HEK293T (cell line): ENCODE data around the gene C22orf39.

ENCODE experiments used
- ARNT ChIP-seq: fragments of 450-650 bp; IDR thresholded peaks from 2 replicates; pipeline ENCODE4 v1.6.1; 2017; ENCODE audit warnings: mild to moderate bottlenecking
- CTBP1 ChIP-seq: fragments of 450-650 bp; IDR thresholded peaks from 2 replicates; pipeline ENCODE4 v1.6.1; 2016; ENCODE audit warnings: borderline replicate concordance
- FOXA1 ChIP-seq: fragments of 450-650 bp; IDR thresholded peaks from 2 replicates; pipeline ENCODE4 v1.6.1; 2016; ENCODE audit warnings: mild to moderate bottlenecking
- FOXK2 ChIP-seq: fragments of 450-650 bp; IDR thresholded peaks from 2 replicates; pipeline ENCODE4 v1.6.1; 2016; ENCODE audit warnings: mild to moderate bottlenecking
- FOXM1 ChIP-seq: fragments of 450-650 bp; IDR thresholded peaks from 2 replicates; pipeline ENCODE4 v1.6.1; 2017; ENCODE audit warnings: mild to moderate bottlenecking, borderline replicate concordance
- SP1 ChIP-seq: fragments of 450-650 bp; IDR thresholded peaks from 2 replicates; pipeline ENCODE4 v1.6.1; 2017
- TARDBP ChIP-seq: fragments of 450-650 bp; IDR thresholded peaks from 2 replicates; pipeline ENCODE4 v1.6.1; 2016
- ZNF384 ChIP-seq: fragments of 450-650 bp; IDR thresholded peaks from 2 replicates; pipeline ENCODE4 v1.6.1; 2016

DNA sequence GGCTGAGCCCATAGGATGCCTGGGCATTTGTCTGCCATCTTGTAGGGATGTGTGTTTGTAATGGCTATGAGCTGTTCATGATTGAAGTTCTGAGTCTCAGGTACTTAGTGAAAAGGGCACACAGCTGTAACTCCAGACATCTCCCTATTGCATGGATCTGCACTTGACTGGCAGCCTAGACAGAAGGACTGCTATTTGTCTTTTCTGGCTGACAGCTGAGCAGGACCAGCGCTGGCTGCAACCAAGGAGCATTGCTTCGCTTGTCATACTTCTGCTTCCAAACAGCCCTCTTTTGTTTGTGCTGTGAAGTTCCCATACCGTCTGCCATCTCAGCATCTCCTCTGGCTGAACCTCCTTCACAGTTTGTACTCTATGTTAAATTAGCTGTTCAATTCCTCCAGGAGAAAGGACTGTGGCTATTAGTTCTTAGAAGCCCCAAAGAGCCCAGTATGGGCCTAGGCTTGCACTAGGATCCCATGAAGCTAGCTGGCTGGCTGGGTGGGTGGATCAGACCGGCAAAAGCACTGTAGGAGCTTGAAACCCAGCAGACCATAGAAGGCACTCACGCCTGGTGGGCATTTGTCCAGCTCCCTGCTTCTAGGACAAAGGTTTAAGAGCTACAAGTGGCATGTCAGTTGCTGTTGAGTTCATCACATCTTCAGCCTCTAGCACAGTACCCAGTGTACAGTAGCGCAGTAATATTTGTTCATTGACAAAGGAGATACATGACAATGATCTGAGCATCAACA lies 36.4 kb downstream of the C22orf39 start:
- TF ChIP-seq SP1 (no peak), TARDBP (no peak), ARNT (no peak), CTBP1 (no peak), FOXK2 (no peak), FOXM1 (no peak), FOXA1 (no peak), ZNF384 (no peak)
